ENCODE results near the gene MRFAP1. TPM values are rescaled to one million over a fixed set of nuclear protein-coding genes. Genes with fewer than 3 reads are reported as not detected.

The MRFAP1 gene
- total RNA-seq (100 to 1,000 TPM; 256 to 273 TPM), polyA plus RNA-seq (ENCODE audit: insufficient read length in 6 of 6) (100 to 1,000 TPM; 346 to 399 (median 384) TPM)
- long read RNA-seq, donor 1, transcript MRFAP1-202 (2 exons, 1,584 nt) = minor isoform, 127 of 1,023 reads
- long read RNA-seq, donor 1, transcript MRFAP1-201 (3 exons, 2,049 nt) = minor isoform, 24 of 1,023 reads
- long read RNA-seq, donor 1, transcript MRFAP1-204 (1 exons, 1,982 nt) = major isoform, 358 of 1,023 reads
- long read RNA-seq, donor 1, partial matches to known transcripts = 143 of 1,023 reads
- long read RNA-seq, donor 1, other reads (novel, unspliced or antisense) = 371 of 1,023 reads
- long read RNA-seq, donor 2, transcript MRFAP1-204 (1 exons, 1,982 nt) = major isoform, 284 of 570 reads
- long read RNA-seq, donor 2, transcript MRFAP1-201 (3 exons, 2,049 nt) = minor isoform, 30 of 570 reads
- long read RNA-seq, donor 2, transcript MRFAP1-202 (2 exons, 1,584 nt) = minor isoform, 129 of 570 reads
- long read RNA-seq, donor 2, partial matches to known transcripts = 52 of 570 reads
- long read RNA-seq, donor 2, other reads (novel, unspliced or antisense) = 75 of 570 reads
- long read RNA-seq, donor 3, transcript MRFAP1-201 (3 exons, 2,049 nt) = minor isoform, 26 of 593 reads
- long read RNA-seq, donor 3, transcript MRFAP1-202 (2 exons, 1,584 nt) = minor isoform, 92 of 593 reads
- long read RNA-seq, donor 3, transcript MRFAP1-204 (1 exons, 1,982 nt) = major isoform, 302 of 593 reads
- long read RNA-seq, donor 3, partial matches to known transcripts = 118 of 593 reads
- long read RNA-seq, donor 3, other reads (novel, unspliced or antisense) = 55 of 593 reads
- long read RNA-seq, donor 4, transcript MRFAP1-202 (2 exons, 1,584 nt) = major isoform, 201 of 292 reads
- long read RNA-seq, donor 4, transcript MRFAP1-201 (3 exons, 2,049 nt) = minor isoform, 83 of 292 reads
- long read RNA-seq, donor 4, transcript MRFAP1-204 (1 exons, 1,982 nt) = minor isoform, 7 of 292 reads
- long read RNA-seq, donor 4, partial matches to known transcripts = 0 of 292 reads
- long read RNA-seq, donor 4, other reads (novel, unspliced or antisense) = 1 of 292 reads
- long read RNA-seq, donor 5, transcript MRFAP1-204 (1 exons, 1,982 nt) = major isoform, 227 of 538 reads
- long read RNA-seq, donor 5, transcript MRFAP1-202 (2 exons, 1,584 nt) = minor isoform, 95 of 538 reads
- long read RNA-seq, donor 5, transcript MRFAP1-201 (3 exons, 2,049 nt) = minor isoform, 18 of 538 reads
- long read RNA-seq, donor 5, partial matches to known transcripts = 138 of 538 reads
- long read RNA-seq, donor 5, other reads (novel, unspliced or antisense) = 60 of 538 reads
- long read RNA-seq, donor 6, transcript MRFAP1-202 (2 exons, 1,584 nt) = minor isoform, 98 of 765 reads
- long read RNA-seq, donor 6, transcript MRFAP1-201 (3 exons, 2,049 nt) = minor isoform, 32 of 765 reads
- long read RNA-seq, donor 6, transcript MRFAP1-204 (1 exons, 1,982 nt) = major isoform, 292 of 765 reads
- long read RNA-seq, donor 6, partial matches to known transcripts = 110 of 765 reads
- long read RNA-seq, donor 6, other reads (novel, unspliced or antisense) = 233 of 765 reads
- long read RNA-seq, donor 7, transcript MRFAP1-201 (3 exons, 2,049 nt) = minor isoform, 9 of 326 reads
- long read RNA-seq, donor 7, transcript MRFAP1-202 (2 exons, 1,584 nt) = minor isoform, 33 of 326 reads
- long read RNA-seq, donor 7, transcript MRFAP1-204 (1 exons, 1,982 nt) = major isoform, 176 of 326 reads
- long read RNA-seq, donor 7, partial matches to known transcripts = 63 of 326 reads
- long read RNA-seq, donor 7, other reads (novel, unspliced or antisense) = 45 of 326 reads
- long read RNA-seq, donor 8, transcript MRFAP1-204 (1 exons, 1,982 nt) = major isoform, 224 of 423 reads
- long read RNA-seq, donor 8, transcript MRFAP1-202 (2 exons, 1,584 nt) = minor isoform, 54 of 423 reads
- long read RNA-seq, donor 8, transcript MRFAP1-201 (3 exons, 2,049 nt) = minor isoform, 14 of 423 reads
- long read RNA-seq, donor 8, partial matches to known transcripts = 74 of 423 reads
- long read RNA-seq, donor 8, other reads (novel, unspliced or antisense) = 57 of 423 reads
- long read RNA-seq, donor 9, transcript MRFAP1-204 (1 exons, 1,982 nt) = major isoform, 5 of 5 reads
- long read RNA-seq, donor 9, partial matches to known transcripts = 0 of 5 reads
- long read RNA-seq, donor 9, other reads (novel, unspliced or antisense) = 0 of 5 reads
- long read RNA-seq, donor 10, transcript MRFAP1-202 (2 exons, 1,584 nt) = major isoform, 164 of 276 reads
- long read RNA-seq, donor 10, transcript MRFAP1-201 (3 exons, 2,049 nt) = minor isoform, 109 of 276 reads
- long read RNA-seq, donor 10, partial matches to known transcripts = 0 of 276 reads
- long read RNA-seq, donor 10, other reads (novel, unspliced or antisense) = 0 of 276 reads
- long read RNA-seq, donor 11, transcript MRFAP1-204 (1 exons, 1,982 nt) = major isoform, 497 of 984 reads
- long read RNA-seq, donor 11, transcript MRFAP1-202 (2 exons, 1,584 nt) = minor isoform, 210 of 984 reads
- long read RNA-seq, donor 11, transcript MRFAP1-201 (3 exons, 2,049 nt) = minor isoform, 40 of 984 reads
- long read RNA-seq, donor 11, partial matches to known transcripts = 206 of 984 reads
- long read RNA-seq, donor 11, other reads (novel, unspliced or antisense) = 31 of 984 reads
- long read RNA-seq, donor 12, transcript MRFAP1-202 (2 exons, 1,584 nt) = minor isoform, 80 of 419 reads
- long read RNA-seq, donor 12, transcript MRFAP1-204 (1 exons, 1,982 nt) = major isoform, 118 of 419 reads
- long read RNA-seq, donor 12, transcript MRFAP1-201 (3 exons, 2,049 nt) = minor isoform, 18 of 419 reads
- long read RNA-seq, donor 12, partial matches to known transcripts = 82 of 419 reads
- long read RNA-seq, donor 12, other reads (novel, unspliced or antisense) = 121 of 419 reads

DNA sequence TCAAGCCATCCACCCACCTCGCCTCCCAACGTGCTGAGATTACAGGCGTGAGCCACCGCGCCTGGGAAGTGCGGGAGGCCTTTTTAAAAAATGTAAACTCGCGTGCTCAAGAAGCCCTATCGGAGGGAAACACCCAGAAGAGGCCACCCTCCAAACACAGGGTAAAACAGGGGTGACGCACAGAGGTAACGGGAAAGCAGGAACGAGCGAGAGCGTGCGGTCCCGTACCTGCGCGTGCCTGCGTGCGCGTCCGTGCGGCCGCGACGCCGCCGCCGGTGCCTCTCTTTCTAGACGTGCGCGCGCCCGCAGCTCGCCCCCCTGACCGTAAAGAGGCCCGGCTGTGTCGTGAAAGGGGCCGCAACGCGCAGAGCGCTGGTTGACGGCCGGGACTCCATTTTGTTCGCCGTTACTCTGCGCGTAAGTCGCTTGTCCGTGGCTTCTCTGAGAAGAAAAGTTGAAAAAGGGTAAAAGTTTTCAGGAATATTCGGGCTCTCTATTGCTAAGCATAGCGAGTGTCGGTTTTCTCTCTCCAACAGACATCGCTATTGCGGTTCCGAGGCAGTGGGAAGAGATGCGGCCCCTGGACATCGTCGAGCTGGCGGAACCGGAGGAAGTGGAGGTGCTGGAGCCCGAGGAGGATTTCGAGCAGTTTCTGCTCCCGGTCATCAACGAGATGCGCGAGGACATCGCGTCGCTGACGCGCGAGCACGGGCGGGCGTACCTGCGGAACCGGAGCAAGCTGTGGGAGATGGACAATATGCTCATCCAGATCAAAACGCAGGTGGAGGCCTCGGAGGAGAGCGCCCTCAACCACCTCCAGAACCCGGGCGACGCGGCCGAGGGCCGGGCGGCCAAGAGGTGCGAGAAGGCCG lies at the start of gene MRFAP1:
Gene MRFAP1 (plus strand): TSS at position 394 of the 872 bp plus-strand sequence. CDS start 178 bp downstream, at position 572.
- DNase-seq (peak; percentile 94 to 96 (median 96)), ATAC-seq (peak; percentile 97)
- Histone ChIP-seq H3K27ac (peak within 1 kb of the TSS; percentile 90 to 94), H3K36me3 (peaks cover 0 to 17% of the 10 kb centered on the region in 2 donors), H3K4me1 (peaks cover 9 to 29% of the 10 kb centered on the region in 2 donors), H3K9me3 (no peaks in the 10 kb centered on the region), H3K4me3 (peak within 1 kb of the TSS; percentile 72 to 89), H3K27me3 (no peaks in the 10 kb centered on the region)
- TF ChIP-seq, protein P1, sequence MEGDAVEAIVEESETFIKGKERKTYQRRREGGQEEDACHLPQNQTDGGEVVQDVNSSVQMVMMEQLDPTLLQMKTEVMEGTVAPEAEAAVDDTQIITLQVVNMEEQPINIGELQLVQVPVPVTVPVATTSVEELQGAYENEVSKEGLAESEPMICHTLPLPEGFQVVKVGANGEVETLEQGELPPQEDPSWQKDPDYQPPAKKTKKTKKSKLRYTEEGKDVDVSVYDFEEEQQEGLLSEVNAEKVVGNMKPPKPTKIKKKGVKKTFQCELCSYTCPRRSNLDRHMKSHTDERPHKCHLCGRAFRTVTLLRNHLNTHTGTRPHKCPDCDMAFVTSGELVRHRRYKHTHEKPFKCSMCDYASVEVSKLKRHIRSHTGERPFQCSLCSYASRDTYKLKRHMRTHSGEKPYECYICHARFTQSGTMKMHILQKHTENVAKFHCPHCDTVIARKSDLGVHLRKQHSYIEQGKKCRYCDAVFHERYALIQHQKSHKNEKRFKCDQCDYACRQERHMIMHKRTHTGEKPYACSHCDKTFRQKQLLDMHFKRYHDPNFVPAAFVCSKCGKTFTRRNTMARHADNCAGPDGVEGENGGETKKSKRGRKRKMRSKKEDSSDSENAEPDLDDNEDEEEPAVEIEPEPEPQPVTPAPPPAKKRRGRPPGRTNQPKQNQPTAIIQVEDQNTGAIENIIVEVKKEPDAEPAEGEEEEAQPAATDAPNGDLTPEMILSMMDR (IDR thresholded peaks at IDR 0.05) = no peak
- intact Hi-C loops (cut with DNase I) = no loop called here

DNA sequence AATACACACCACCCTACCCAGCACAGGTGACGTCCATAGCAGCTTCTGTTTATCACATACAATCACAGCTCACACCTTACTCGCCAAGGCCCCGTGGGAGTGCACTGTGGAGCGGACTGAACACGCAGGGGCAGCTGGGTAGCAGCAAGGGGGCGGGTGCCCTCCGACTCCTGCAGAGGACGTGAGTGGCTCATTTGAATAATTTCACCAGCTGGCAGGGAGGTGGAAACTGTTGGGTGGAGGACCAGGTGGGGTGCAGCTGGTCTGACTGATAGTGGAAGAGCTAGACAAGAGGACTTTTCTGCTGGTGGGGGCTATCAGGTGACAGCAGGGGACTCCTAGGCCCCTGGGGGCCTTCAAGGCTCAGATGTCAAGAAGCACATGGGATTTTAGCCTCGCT lies 49.2 kb upstream of the MRFAP1 start:
- H3K9me3 ChIP-seq = no peaks in the 10 kb centered on the region
- intact Hi-C loops (cut with DNase I) = no loop called here
- TF ChIP-seq, protein P1 (IDR thresholded peaks at IDR 0.05) = no peak
- H3K36me3 ChIP-seq = peaks cover 0 to 86% of the 10 kb centered on the region in 2 donors
- ATAC-seq = no peak
- H3K4me3 ChIP-seq = no peak overlapping the region
- H3K27ac ChIP-seq = no peak overlapping the region
- no peaks in the 10 kb centered on the region for H3K4me1 ChIP-seq
- DNase-seq = no peak
- no peaks in the 10 kb centered on the region for H3K27me3 ChIP-seq

- Histone ChIP-seq H3K36me3 (peaks cover 0 to 85% of the 10 kb centered on the region in 2 donors), H3K4me1 (no peaks in the 10 kb centered on the region), H3K27ac (no peak overlapping the region), H3K9me3 (no peaks in the 10 kb centered on the region), H3K4me3 (no peak overlapping the region), H3K27me3 (no peaks in the 10 kb centered on the region)
- DNase-seq = no peak
- TF ChIP-seq, protein P1 (IDR thresholded peaks at IDR 0.05) = no peak
- intact Hi-C loops (cut with DNase I) = no loop called here
- no peak for ATAC-seq
Observed at GRCh38 chr4:6591781-6592180, 48.7 kb upstream of the MRFAP1 start.
